ENCODE measurements around the gene ELK4.

Gene ELK4

DNA sequence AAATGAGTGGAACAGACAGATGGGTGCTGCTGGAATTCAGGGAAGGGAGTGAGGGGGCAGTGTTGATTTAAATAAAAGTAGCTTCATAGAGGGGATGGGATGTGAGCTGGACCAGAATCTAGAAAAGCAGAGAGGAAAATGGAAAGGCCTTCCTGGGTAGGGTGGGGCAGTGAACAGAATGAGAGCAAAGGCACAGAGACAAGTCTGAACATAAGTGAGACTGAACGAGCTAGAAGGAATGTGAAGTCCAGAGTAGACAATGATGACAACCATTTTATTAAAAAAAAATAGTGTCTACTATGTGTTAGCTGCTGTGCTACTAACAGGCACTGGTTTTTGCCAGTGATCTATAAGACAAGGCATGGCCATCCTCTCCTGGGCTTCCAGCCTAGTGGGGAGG is 36.0 kb downstream of the ELK4 start:
- no CpG with 5 or more reads among the region's 1 CpG for WGBS (ENCODE audit: extremely low coverage, insufficient coverage, low lambda C conversion rate)
- H3K56ac ChIP-seq (ENCODE audit: low read length), result no peak overlapping the region
- no peak overlapping the region for H3K4me3 ChIP-seq (ENCODE audit: low read length)
- no peaks in the 10 kb centered on the region for H3K4me1 ChIP-seq (ENCODE audit: control insufficient read depth, low read depth, low read length)
- H3K4ac ChIP-seq (ENCODE audit: low read depth, low read length), result no peak overlapping the region
- H2BK120ac ChIP-seq (ENCODE audit: low read depth, low read length), result no peak overlapping the region
- no peak overlapping the region for H2BK5ac ChIP-seq (ENCODE audit: low read length)
- no peak overlapping the region for H4K5ac ChIP-seq (ENCODE audit: low read length)
- H4K8ac ChIP-seq (ENCODE audit: low read depth, low read length), result no peak overlapping the region
- H3K9ac ChIP-seq (ENCODE audit: low read length), result no peak overlapping the region
- H2BK15ac ChIP-seq (replicated peaks; ENCODE audit: low read depth), result no peak overlapping the region
- no peak overlapping the region for H3K4me2 ChIP-seq (ENCODE audit: low read length)
- no peaks in the 10 kb centered on the region for H3K79me2 ChIP-seq (ENCODE audit: control insufficient read depth, insufficient read depth, low read length)
- H2AK5ac ChIP-seq (ENCODE audit: low read length), result no peak overlapping the region
- H3K27ac ChIP-seq (ENCODE audit: low read depth, low read length), result no peak overlapping the region
- no peak for DNase-seq
- no peak overlapping the region for H3K23ac ChIP-seq (ENCODE audit: low read length)
- no peaks in the 10 kb centered on the region for H3K27me3 ChIP-seq (ENCODE audit: insufficient read depth, low read length, poor library complexity)
- no peaks in the 10 kb centered on the region for H3K79me1 ChIP-seq (ENCODE audit: low read length)
- H3K18ac ChIP-seq (ENCODE audit: low read length), result no peak overlapping the region
- no peaks in the 10 kb centered on the region for H3K36me3 ChIP-seq (ENCODE audit: control insufficient read depth, insufficient read depth, low read length)

- Histone ChIP-seq H3K4ac (ENCODE audit: low read depth, low read length) (no peak overlapping the region), H3K9ac (ENCODE audit: low read length) (no peak overlapping the region), H2BK120ac (ENCODE audit: low read depth, low read length) (no peak overlapping the region), H3K18ac (ENCODE audit: low read length) (no peak overlapping the region), H3K36me3 (ENCODE audit: control insufficient read depth, insufficient read depth, low read length) (no peaks in the 10 kb centered on the region), H3K4me2 (ENCODE audit: low read length) (no peak overlapping the region), H2BK15ac (replicated peaks; ENCODE audit: low read depth) (no peak overlapping the region), H3K4me1 (ENCODE audit: control insufficient read depth, low read depth, low read length) (no peaks in the 10 kb centered on the region), H2BK5ac (ENCODE audit: low read length) (no peak overlapping the region), H3K79me1 (ENCODE audit: low read length) (no peaks in the 10 kb centered on the region), H4K8ac (ENCODE audit: low read depth, low read length) (no peak overlapping the region), H3K4me3 (ENCODE audit: low read length) (no peak overlapping the region), H2AK5ac (ENCODE audit: low read length) (no peak overlapping the region), H4K5ac (ENCODE audit: low read length) (no peak overlapping the region), H3K23ac (ENCODE audit: low read length) (no peak overlapping the region), H3K27ac (ENCODE audit: low read depth, low read length) (no peak overlapping the region), H3K79me2 (ENCODE audit: control insufficient read depth, insufficient read depth, low read length) (no peaks in the 10 kb centered on the region), H3K27me3 (ENCODE audit: insufficient read depth, low read length, poor library complexity) (no peaks in the 10 kb centered on the region), H3K56ac (ENCODE audit: low read length) (no peak overlapping the region)
- no peak for DNase-seq
- no CpG with 5 or more reads among the region's 2 CpGs for WGBS (ENCODE audit: extremely low coverage, insufficient coverage, low lambda C conversion rate)
These were observed 36.4 kb downstream of the ELK4 start for GRCh38 chr1:205595435-205595834.

DNA sequence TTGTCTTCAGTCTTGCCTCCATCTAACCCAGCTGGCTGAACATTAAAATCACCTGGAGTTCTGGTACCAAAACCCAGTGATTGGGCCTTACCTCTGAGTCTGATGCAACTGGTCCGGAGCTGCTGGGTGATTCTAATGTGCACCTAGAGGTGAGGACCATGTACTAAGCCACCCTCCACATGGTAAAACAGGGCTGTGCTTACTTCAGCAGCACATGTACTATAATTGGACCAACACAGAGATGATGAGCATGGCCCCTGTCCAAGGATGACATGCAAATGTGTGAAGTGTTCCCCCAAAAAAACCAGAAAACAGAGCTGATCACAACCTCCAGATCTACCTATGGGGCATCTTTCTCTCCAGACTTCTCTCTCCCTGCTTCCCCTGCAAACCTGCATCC is 37.0 kb downstream of the ELK4 start:
- no peaks in the 10 kb centered on the region for H3K79me2 ChIP-seq (ENCODE audit: control insufficient read depth, insufficient read depth, low read length)
- no peak overlapping the region for H3K9ac ChIP-seq (ENCODE audit: low read length)
- WGBS (ENCODE audit: extremely low coverage, insufficient coverage, low lambda C conversion rate), result no CpG with 5 or more reads among the region's 1 CpG
- no peaks in the 10 kb centered on the region for H3K27me3 ChIP-seq (ENCODE audit: insufficient read depth, low read length, poor library complexity)
- H2BK5ac ChIP-seq (ENCODE audit: low read length), result no peak overlapping the region
- no peak overlapping the region for H2BK120ac ChIP-seq (ENCODE audit: low read depth, low read length)
- H3K4me3 ChIP-seq (ENCODE audit: low read length), result no peak overlapping the region
- no peaks in the 10 kb centered on the region for H3K79me1 ChIP-seq (ENCODE audit: low read length)
- H3K4me2 ChIP-seq (ENCODE audit: low read length), result no peak overlapping the region
- H3K4me1 ChIP-seq (ENCODE audit: control insufficient read depth, low read depth, low read length), result no peaks in the 10 kb centered on the region
- H3K36me3 ChIP-seq (ENCODE audit: control insufficient read depth, insufficient read depth, low read length), result no peaks in the 10 kb centered on the region
- no peak overlapping the region for H3K27ac ChIP-seq (ENCODE audit: low read depth, low read length)
- H3K56ac ChIP-seq (ENCODE audit: low read length), result no peak overlapping the region
- H3K18ac ChIP-seq (ENCODE audit: low read length), result no peak overlapping the region
- no peak overlapping the region for H2BK15ac ChIP-seq (replicated peaks; ENCODE audit: low read depth)
- DNase-seq, result no peak
- no peak overlapping the region for H4K8ac ChIP-seq (ENCODE audit: low read depth, low read length)
- no peak overlapping the region for H4K5ac ChIP-seq (ENCODE audit: low read length)
- no peak overlapping the region for H3K23ac ChIP-seq (ENCODE audit: low read length)
- H3K4ac ChIP-seq (ENCODE audit: low read depth, low read length), result no peak overlapping the region
- no peak overlapping the region for H2AK5ac ChIP-seq (ENCODE audit: low read length)

GRCh38 chr1:205593967-205594366 is 37.8 kb downstream of the ELK4 start:
- Histone ChIP-seq H3K36me3 (ENCODE audit: control insufficient read depth, insufficient read depth, low read length) (no peaks in the 10 kb centered on the region), H2AK5ac (ENCODE audit: low read length) (no peak overlapping the region)

GRCh38 chr1:205593532-205593931 is 38.3 kb downstream of the ELK4 start:
- Histone ChIP-seq H3K9ac (ENCODE audit: low read length) (no peak overlapping the region), H3K79me1 (ENCODE audit: low read length) (no peaks in the 10 kb centered on the region), H3K4ac (ENCODE audit: low read depth, low read length) (no peak overlapping the region), H3K4me1 (ENCODE audit: control insufficient read depth, low read depth, low read length) (no peaks in the 10 kb centered on the region), H4K8ac (ENCODE audit: low read depth, low read length) (no peak overlapping the region), H4K5ac (ENCODE audit: low read length) (no peak overlapping the region), H3K27ac (ENCODE audit: low read depth, low read length) (no peak overlapping the region), H2BK5ac (ENCODE audit: low read length) (no peak overlapping the region), H2AK5ac (ENCODE audit: low read length) (no peak overlapping the region), H3K23ac (ENCODE audit: low read length) (no peak overlapping the region), H3K56ac (ENCODE audit: low read length) (no peak overlapping the region), H2BK120ac (ENCODE audit: low read depth, low read length) (no peak overlapping the region), H3K18ac (ENCODE audit: low read length) (no peak overlapping the region), H3K4me3 (ENCODE audit: low read length) (no peak overlapping the region), H3K27me3 (ENCODE audit: insufficient read depth, low read length, poor library complexity) (no peaks in the 10 kb centered on the region), H3K79me2 (ENCODE audit: control insufficient read depth, insufficient read depth, low read length) (no peaks in the 10 kb centered on the region), H3K4me2 (ENCODE audit: low read length) (no peak overlapping the region), H2BK15ac (replicated peaks; ENCODE audit: low read depth) (no peak overlapping the region), H3K36me3 (ENCODE audit: control insufficient read depth, insufficient read depth, low read length) (no peaks in the 10 kb centered on the region)
- WGBS (ENCODE audit: extremely low coverage, insufficient coverage, low lambda C conversion rate), result no CpG with 5 or more reads among the region's 4 CpGs
- no peak for DNase-seq

More at GRCh38 chr1:205593967-205594366, 37.8 kb downstream of the ELK4 start:
- Histone ChIP-seq H3K27me3 (ENCODE audit: insufficient read depth, low read length, poor library complexity) (no peaks in the 10 kb centered on the region), H2BK15ac (replicated peaks; ENCODE audit: low read depth) (no peak overlapping the region), H3K9ac (ENCODE audit: low read length) (no peak overlapping the region), H2BK120ac (ENCODE audit: low read depth, low read length) (no peak overlapping the region), H3K23ac (ENCODE audit: low read length) (no peak overlapping the region), H2BK5ac (ENCODE audit: low read length) (no peak overlapping the region), H3K4me3 (ENCODE audit: low read length) (no peak overlapping the region), H3K56ac (ENCODE audit: low read length) (no peak overlapping the region), H3K18ac (ENCODE audit: low read length) (no peak overlapping the region), H4K8ac (ENCODE audit: low read depth, low read length) (no peak overlapping the region), H3K4ac (ENCODE audit: low read depth, low read length) (no peak overlapping the region), H3K4me2 (ENCODE audit: low read length) (no peak overlapping the region), H3K27ac (ENCODE audit: low read depth, low read length) (no peak overlapping the region), H3K4me1 (ENCODE audit: control insufficient read depth, low read depth, low read length) (no peaks in the 10 kb centered on the region), H4K5ac (ENCODE audit: low read length) (no peak overlapping the region), H3K79me1 (ENCODE audit: low read length) (no peaks in the 10 kb centered on the region), H3K79me2 (ENCODE audit: control insufficient read depth, insufficient read depth, low read length) (no peaks in the 10 kb centered on the region)
- DNase-seq, result no peak
- no CpG with 5 or more reads among the region's 6 CpGs for WGBS (ENCODE audit: extremely low coverage, insufficient coverage, low lambda C conversion rate)

GRCh38 chr1:205592443-205593003 is 39.3 kb downstream of the ELK4 start:
- no peak overlapping the region for H4K5ac ChIP-seq (ENCODE audit: low read length)
- no peak overlapping the region for H2AK5ac ChIP-seq (ENCODE audit: low read length)
- H3K9ac ChIP-seq (ENCODE audit: low read length), result no peak overlapping the region
- no peak overlapping the region for H3K27ac ChIP-seq (ENCODE audit: low read depth, low read length)
- no peak overlapping the region for H3K4me2 ChIP-seq (ENCODE audit: low read length)
- H3K79me2 ChIP-seq (ENCODE audit: control insufficient read depth, insufficient read depth, low read length), result no peaks in the 10 kb centered on the region
- peak overlapping the region; percentile 18 for H3K56ac ChIP-seq (ENCODE audit: low read length)
- no peak overlapping the region for H2BK15ac ChIP-seq (replicated peaks; ENCODE audit: low read depth)
- no peak overlapping the region for H2BK120ac ChIP-seq (ENCODE audit: low read depth, low read length)
- no peak overlapping the region for H2BK5ac ChIP-seq (ENCODE audit: low read length)
- no peak overlapping the region for H3K23ac ChIP-seq (ENCODE audit: low read length)
- no CpG with 5 or more reads among the region's 14 CpGs for WGBS (ENCODE audit: extremely low coverage, insufficient coverage, low lambda C conversion rate)
- no peaks in the 10 kb centered on the region for H3K27me3 ChIP-seq (ENCODE audit: insufficient read depth, low read length, poor library complexity)
- no peak overlapping the region for H4K8ac ChIP-seq (ENCODE audit: low read depth, low read length)
- H3K4me3 ChIP-seq (ENCODE audit: low read length), result no peak overlapping the region
- no peak overlapping the region for H3K18ac ChIP-seq (ENCODE audit: low read length)
- H3K36me3 ChIP-seq (ENCODE audit: control insufficient read depth, insufficient read depth, low read length), result no peaks in the 10 kb centered on the region
- DNase-seq, result no peak
- no peaks in the 10 kb centered on the region for H3K79me1 ChIP-seq (ENCODE audit: low read length)
- H3K4me1 ChIP-seq (ENCODE audit: control insufficient read depth, low read depth, low read length), result no peaks in the 10 kb centered on the region
- H3K4ac ChIP-seq (ENCODE audit: low read depth, low read length), result no peak overlapping the region
